Stomach (tissue), 9 donors: Measurements from ENCODE around the gene C11orf21. TPM values are rescaled to one million over a fixed set of nuclear protein-coding genes. Genes with fewer than 3 reads are reported as not detected.
A peak's percentile ranks its signal among the peaks of the same experiment; 100 is the strongest.

Source experiments
- DNase-seq, 2 donors: peaks; one replicate each; pipeline versions ENCODE4 v3.0.0 to v3.0.0-alpha.2; 2013 to 2019
- H3K27ac ChIP-seq, 5 donors: fragments of 200-600 bp in 4 of 5; sonication (generic) in 4 of 5; one replicate each; pipeline ENCODE4 v1.5.1; 2013 to 2019; ENCODE audit warnings: mild to moderate bottlenecking in 1 of 5, moderate library complexity in 1 of 5
- H3K27me3 ChIP-seq, 3 donors: fragments of 200-600 bp; sonication (generic); one replicate each; pipeline ENCODE4 v1.5.1; 2017 to 2019; ENCODE audit warnings: mixed run types in 1 of 3
- H3K36me3 ChIP-seq, 4 donors: fragments of 200-600 bp; sonication (generic); 1 replicate in 3 of 4; 2 replicates in 1 of 4; pipeline ENCODE4 v1.5.1; 2016 to 2019
- H3K4me1 ChIP-seq, 4 donors: fragments of 200-600 bp; sonication (generic); one replicate each; pipeline ENCODE4 v1.5.1; 2016 to 2019
- H3K4me3 ChIP-seq, 4 donors: fragments of 200-600 bp; sonication (generic) in 3 of 4; one replicate each; pipeline ENCODE4 v1.5.1; 2016 to 2019; ENCODE audit warnings: mild to moderate bottlenecking in 1 of 4
- H3K9me3 ChIP-seq, 4 donors: fragments of 200-600 bp; sonication (generic); one replicate each; pipeline ENCODE4 v1.5.1; 2016 to 2019
- EP300 ChIP-seq: sonication (generic); formaldehyde crosslinking; IDR thresholded peaks from one replicate; pipeline ENCODE4 v1.6.1; 2017; ENCODE audit warnings: antibody characterized with exemption
- POLR2A ChIP-seq, 4 donors: fragments of 450-650 bp; IDR thresholded peaks; one replicate each; pipeline ENCODE4 v1.6.1; 2016; ENCODE audit warnings: antibody characterized with exemption in 4 of 4, control low read depth in 2 of 4, mild to moderate bottlenecking in 1 of 4, moderate library complexity in 1 of 4
- POLR2AphosphoS5 ChIP-seq, 3 donors: sonication (generic); formaldehyde crosslinking; IDR thresholded peaks; one replicate each; pipeline ENCODE4 v1.6.1; 2016; ENCODE audit warnings: antibody characterized with exemption in 3 of 3
- WGBS, 5 donors: extraction: QIAGEN DNeasy Blood & Tissue Kit in 3 of 5; methylation state at CpG; one replicate each; pipeline versions ENCODE4 v1.1.5 to v1.1.7; 2013 to 2018; 5-methylcytosine and 5-hydroxymethylcytosine counted together
- intact Hi-C: fragments of 100-400 bp; cut with DNase I; formaldehyde crosslinking; loops from one replicate; pipeline ENCODE4 v1.15.1; 2023; ENCODE audit warnings: low total_unique reads
- polyA plus RNA-seq, 3 donors: library from polyadenylated mRNA; stranded (reverse); fragments of 200-250 nt; gene quantifications; one replicate each; pipeline ENCODE4 v1.2.3, GENCODE V29; 2013
- total RNA-seq, 5 donors: library from RNA; depleted of rRNA; stranded (reverse); fragments of >200 nt; gene quantifications; one replicate each; pipeline versions ENCODE4 v1.1.0 to v1.2.3, GENCODE V29; 2014 to 2016
- TF ChIP-seq, protein P1 (sequence below), 7 experiments: fragments of 450-650 bp in 4 of 7; fragments of 200-600 bp in 3 of 7; sonication (generic) in 3 of 7; IDR thresholded peaks; one replicate each; pipeline ENCODE4 v1.5.1; 2016 to 2019; ENCODE audit warnings: antibody characterized with exemption in 7 of 7, control low read depth in 2 of 7, mild to moderate bottlenecking in 1 of 7
- donor health status: healthy with polysubstance abuse.
- donor health status: Bipolar disorder and iron deficiency.
- donor health status: healthy.

Gene C11orf21
- total and polyA plus RNA-seq, 8 donors, result 0.61 to 1.8 (median 0.82) TPM; not detected in 2

DNA sequence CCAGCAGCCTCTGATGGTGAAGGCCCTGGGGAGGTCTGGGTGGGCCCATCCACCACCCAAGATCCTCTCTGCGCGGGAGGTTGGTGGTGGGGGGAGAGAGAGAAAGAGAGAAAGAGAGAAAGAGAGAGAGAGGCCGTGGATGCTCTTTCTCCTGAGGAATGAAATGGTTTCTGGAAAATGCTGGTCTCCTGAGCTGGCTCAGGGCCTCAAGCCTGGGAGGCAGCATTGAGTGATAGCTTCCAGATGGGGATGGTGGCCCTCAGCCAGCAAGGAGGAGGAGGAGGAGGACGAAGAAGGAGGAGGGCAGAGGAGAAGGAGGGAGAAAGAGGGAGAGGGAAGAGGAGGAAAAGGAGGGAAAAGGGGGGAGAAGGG is 4.7 kb upstream of the C11orf21 start:
- H3K4me1 ChIP-seq, result peaks cover 54 to 69% (median 63%) of the 10 kb centered on the region in 4 donors
- TF ChIP-seq, protein P1, sequence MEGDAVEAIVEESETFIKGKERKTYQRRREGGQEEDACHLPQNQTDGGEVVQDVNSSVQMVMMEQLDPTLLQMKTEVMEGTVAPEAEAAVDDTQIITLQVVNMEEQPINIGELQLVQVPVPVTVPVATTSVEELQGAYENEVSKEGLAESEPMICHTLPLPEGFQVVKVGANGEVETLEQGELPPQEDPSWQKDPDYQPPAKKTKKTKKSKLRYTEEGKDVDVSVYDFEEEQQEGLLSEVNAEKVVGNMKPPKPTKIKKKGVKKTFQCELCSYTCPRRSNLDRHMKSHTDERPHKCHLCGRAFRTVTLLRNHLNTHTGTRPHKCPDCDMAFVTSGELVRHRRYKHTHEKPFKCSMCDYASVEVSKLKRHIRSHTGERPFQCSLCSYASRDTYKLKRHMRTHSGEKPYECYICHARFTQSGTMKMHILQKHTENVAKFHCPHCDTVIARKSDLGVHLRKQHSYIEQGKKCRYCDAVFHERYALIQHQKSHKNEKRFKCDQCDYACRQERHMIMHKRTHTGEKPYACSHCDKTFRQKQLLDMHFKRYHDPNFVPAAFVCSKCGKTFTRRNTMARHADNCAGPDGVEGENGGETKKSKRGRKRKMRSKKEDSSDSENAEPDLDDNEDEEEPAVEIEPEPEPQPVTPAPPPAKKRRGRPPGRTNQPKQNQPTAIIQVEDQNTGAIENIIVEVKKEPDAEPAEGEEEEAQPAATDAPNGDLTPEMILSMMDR (IDR thresholded peaks at IDR 0.05), result no peak
- TF ChIP-seq EP300 (peak; percentile 19), POLR2AphosphoS5 (IDR thresholded peaks at IDR 0.05) (peak; percentile 59 to 71 (median 60)), POLR2A (IDR thresholded peaks at IDR 0.05) (no peak)
- DNase-seq, result peak in 1 of 2 donors; percentile 93

DNA sequence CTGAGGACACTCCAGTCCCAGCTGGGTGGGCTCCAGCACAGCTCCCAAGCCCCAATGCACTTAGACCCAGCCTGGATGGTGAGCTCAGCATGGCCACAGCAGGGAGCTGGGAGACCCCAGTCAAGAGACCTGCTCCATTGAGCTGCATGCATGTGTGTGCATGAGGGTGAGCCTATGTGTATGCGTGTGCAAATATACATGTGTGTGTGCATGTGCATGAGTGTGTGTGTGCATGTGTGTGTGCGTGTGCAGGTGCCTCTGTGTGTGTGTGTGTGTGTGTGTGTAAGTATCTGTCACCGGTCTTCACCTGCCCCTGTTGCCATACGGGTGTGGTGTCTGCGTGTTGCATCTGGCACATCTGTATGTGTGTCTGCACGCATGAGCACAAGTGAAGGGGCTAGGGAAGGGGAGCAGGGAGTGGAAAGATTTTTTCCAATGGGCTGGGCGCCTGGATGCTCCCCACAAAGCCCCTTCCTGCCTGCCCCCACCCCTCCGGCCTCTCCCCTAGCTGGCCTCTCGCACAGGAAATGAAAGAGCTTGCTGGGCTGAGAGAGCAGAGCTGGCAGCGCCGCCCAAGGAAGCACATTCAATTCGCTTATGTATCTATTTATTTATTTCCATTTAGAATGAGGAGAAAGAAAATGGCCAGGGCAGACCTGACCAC is 4.2 kb upstream of the C11orf21 start:
- peak overlapping the region in 3 of 4 donors; percentile 5 to 18 (median 16) for H3K4me3 ChIP-seq

More for the DNA sequence above, 4.7 kb upstream of the C11orf21 start:
- intact Hi-C loops, result loop anchor here (2.0 to 10.0 kb wide), 2 partner anchors 116 to 578 kb away; partner anchors contain the start of gene CDKN1C
- H3K36me3 ChIP-seq, result no peaks in the 10 kb centered on the region
- no peaks in the 10 kb centered on the region for H3K9me3 ChIP-seq
- peak overlapping the region; percentile 42 to 89 (median 81) for H3K27ac ChIP-seq
- WGBS, 5 donors, result 25 to 46% (median 38%) methylated on average over 4 of the region's 4 CpGs
- no peaks in the 10 kb centered on the region for H3K27me3 ChIP-seq
- H3K4me3 ChIP-seq, result peak overlapping the region in 1 of 4 donors; percentile 16

DNA sequence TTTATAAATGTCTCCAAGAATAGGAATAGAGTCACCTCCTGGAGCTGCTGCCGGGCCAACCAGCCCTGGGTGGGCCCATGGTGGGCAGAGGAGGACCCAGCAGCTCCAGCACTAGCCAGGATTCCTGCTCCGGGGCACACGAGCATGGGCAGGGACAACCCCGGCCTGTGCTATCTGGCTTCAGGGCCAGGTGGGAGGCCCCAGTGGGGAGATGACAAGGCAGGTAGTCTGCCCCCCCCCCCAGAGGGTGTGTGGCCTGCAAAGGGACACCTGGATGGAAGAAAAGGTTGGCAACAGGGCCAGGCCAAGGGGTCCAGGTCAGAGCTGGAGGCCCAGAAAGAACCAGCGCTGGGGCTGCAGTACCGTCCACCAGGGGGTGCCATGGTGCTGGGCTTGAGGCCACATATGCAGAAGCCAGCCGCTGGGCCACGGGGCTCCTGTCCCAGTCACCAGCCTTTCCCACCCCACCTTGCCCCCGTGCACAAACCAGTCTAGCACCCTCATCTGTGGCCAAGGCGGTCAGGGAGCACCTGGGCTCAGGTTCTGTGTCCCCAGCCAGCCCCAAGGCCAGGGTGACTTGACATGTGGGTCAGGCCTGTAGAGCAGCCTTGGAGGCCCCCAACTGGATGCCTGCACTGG is 3.5 kb upstream of the C11orf21 start:
- Histone ChIP-seq H3K4me1 (peaks cover 54 to 78% (median 60%) of the 10 kb centered on the region in 4 donors), H3K4me3 (peak overlapping the region in 2 of 4 donors; percentile 5 to 18), H3K27ac (peak overlapping the region; percentile 37 to 89 (median 81)), H3K36me3 (no peaks in the 10 kb centered on the region), H3K9me3 (no peaks in the 10 kb centered on the region), H3K27me3 (no peaks in the 10 kb centered on the region)
- intact Hi-C loops, result loop anchor here (10.0 kb wide), 1 partner anchor 580 kb away; the partner anchor contains the start of gene CDKN1C
- 17 to 43% (median 27%) methylated on average over 3 to 10 of the region's 10 CpGs for WGBS, 5 donors
- TF ChIP-seq, protein P1 (IDR thresholded peaks at IDR 0.05), result peak in 6 of 7 experiments; percentile 22 to 98 (median 89)
- TF ChIP-seq POLR2AphosphoS5 (IDR thresholded peaks at IDR 0.05) (peak in 1 of 3 donors; percentile 10), POLR2A (IDR thresholded peaks at IDR 0.05) (no peak), EP300 (no peak)
- DNase-seq, result peak; percentile 91 to 92

More for the DNA sequence above, 4.2 kb upstream of the C11orf21 start:
- no peaks in the 10 kb centered on the region for H3K27me3 ChIP-seq
- DNase-seq, result peak; percentile 25 to 92
- no peaks in the 10 kb centered on the region for H3K36me3 ChIP-seq
- intact Hi-C loops, result loop anchor here (2.0 to 10.0 kb wide), 2 partner anchors 117 to 579 kb away; partner anchors contain the start of gene CDKN1C
- TF ChIP-seq POLR2AphosphoS5 (IDR thresholded peaks at IDR 0.05), result no peak
- H3K9me3 ChIP-seq, result no peaks in the 10 kb centered on the region
- peaks cover 54 to 72% (median 61%) of the 10 kb centered on the region in 4 donors for H3K4me1 ChIP-seq
- WGBS, 5 donors, result 14 to 52% (median 48%) methylated on average over 7 to 12 of the region's 12 CpGs
- H3K27ac ChIP-seq, result peak overlapping the region; percentile 42 to 89 (median 81)

DNA sequence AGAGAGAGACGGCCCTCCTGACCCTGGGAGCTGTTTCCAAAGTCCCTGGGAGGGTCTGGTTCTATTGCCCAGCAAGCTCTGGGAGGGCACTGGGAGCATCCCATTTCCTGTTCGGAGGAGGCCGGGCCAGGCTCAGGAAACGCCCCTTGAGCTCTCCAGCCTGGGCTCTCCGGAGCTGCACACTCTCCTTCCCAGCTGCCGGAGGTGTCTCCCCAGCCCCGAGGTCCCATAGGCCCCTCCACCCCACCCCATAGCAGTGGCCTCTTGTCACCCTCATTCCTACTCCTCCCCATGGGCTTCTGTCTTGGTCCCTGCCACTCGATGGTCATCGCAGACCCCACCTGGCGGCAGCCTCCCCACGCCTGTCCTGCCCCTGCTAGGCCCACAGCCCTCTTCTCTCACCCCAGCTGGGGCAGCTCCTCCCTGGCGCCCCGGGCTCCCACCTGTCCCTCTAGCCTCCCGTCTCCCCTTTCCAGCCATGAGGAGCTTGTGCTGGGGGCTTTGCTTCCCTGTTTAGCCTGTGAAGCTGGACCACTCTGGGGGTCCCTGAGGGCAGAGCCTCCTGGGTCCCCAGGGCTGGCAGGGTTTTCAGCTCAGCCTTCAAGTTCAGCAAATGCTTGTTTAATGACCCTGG is 2.9 kb upstream of the C11orf21 start:
- Histone ChIP-seq H3K9me3 (no peaks in the 10 kb centered on the region), H3K27ac (peak overlapping the region; percentile 37 to 89 (median 81)), H3K4me1 (peaks cover 54 to 83% (median 60%) of the 10 kb centered on the region in 4 donors), H3K27me3 (no peaks in the 10 kb centered on the region), H3K4me3 (peak overlapping the region in 1 of 4 donors; percentile 5), H3K36me3 (no peaks in the 10 kb centered on the region)
- peak; percentile 24 to 50 for DNase-seq
- TF ChIP-seq POLR2A (IDR thresholded peaks at IDR 0.05), result no peak
- TF ChIP-seq POLR2AphosphoS5 (IDR thresholded peaks at IDR 0.05), result no peak
- no peak for TF ChIP-seq EP300
- TF ChIP-seq, protein P1 (IDR thresholded peaks at IDR 0.05), result no peak
- 49 to 63% (median 57%) methylated on average over 14 of the region's 14 CpGs for WGBS, 5 donors
- intact Hi-C loops, result loop anchor here (10.0 kb wide), 1 partner anchor 580 kb away; the partner anchor contains the start of gene CDKN1C
